ENCODE data around the gene TTN. TPM values are rescaled to one million over a fixed set of nuclear protein-coding genes. Genes with fewer than 3 reads are reported as not detected.

Gene TTN
- total RNA-seq, 1 donor from 2014 or later = not detected

- TF ChIP-seq, protein P1, sequence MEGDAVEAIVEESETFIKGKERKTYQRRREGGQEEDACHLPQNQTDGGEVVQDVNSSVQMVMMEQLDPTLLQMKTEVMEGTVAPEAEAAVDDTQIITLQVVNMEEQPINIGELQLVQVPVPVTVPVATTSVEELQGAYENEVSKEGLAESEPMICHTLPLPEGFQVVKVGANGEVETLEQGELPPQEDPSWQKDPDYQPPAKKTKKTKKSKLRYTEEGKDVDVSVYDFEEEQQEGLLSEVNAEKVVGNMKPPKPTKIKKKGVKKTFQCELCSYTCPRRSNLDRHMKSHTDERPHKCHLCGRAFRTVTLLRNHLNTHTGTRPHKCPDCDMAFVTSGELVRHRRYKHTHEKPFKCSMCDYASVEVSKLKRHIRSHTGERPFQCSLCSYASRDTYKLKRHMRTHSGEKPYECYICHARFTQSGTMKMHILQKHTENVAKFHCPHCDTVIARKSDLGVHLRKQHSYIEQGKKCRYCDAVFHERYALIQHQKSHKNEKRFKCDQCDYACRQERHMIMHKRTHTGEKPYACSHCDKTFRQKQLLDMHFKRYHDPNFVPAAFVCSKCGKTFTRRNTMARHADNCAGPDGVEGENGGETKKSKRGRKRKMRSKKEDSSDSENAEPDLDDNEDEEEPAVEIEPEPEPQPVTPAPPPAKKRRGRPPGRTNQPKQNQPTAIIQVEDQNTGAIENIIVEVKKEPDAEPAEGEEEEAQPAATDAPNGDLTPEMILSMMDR (IDR thresholded peaks at IDR 0.05) = no peak
- H3K4me3 Mint-ChIP-seq (ENCODE audit: unreplicated experiment) = no peak overlapping the region
- peaks cover 4% of the 10 kb centered on the region for H3K27me3 Mint-ChIP-seq (ENCODE audit: low read depth)
- H3K4me1 Mint-ChIP-seq (ENCODE audit: low read depth) = no peaks in the 10 kb centered on the region
- H3K9me3 Mint-ChIP-seq (ENCODE audit: low read depth) = peaks cover 10% of the 10 kb centered on the region
- DNase-seq (ENCODE audit: low spot score) = no peak
- H3K27ac Mint-ChIP-seq (ENCODE audit: unreplicated experiment) = no peak overlapping the region
- H3K36me3 Mint-ChIP-seq (ENCODE audit: low read depth) = no peaks in the 10 kb centered on the region
Measured at GRCh38 chr2:178776751-178777150, 30.5 kb downstream of the TTN start.

DNA sequence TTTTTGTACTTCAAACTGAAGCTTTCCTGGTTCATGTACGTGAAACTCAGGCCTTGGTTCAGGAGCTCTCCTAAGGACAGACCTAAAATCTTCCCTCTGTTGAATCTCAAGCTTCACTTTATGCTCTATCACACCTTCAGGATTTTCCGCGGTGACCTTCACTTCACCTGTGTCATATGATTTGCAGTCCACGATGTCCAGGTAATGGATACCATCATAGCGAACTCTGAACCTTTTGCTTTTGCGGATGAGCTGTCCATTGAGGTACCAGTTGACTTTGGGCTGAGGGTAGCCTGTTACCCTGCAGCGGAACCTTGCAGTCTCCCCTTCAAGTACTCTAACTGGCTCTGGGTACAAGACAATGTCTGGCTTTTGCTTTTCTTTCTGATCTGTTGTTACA, 31.2 kb downstream of the TTN start:
- Mint-ChIP-seq H3K9me3 (ENCODE audit: low read depth) (peaks cover 10% of the 10 kb centered on the region), H3K27me3 (ENCODE audit: low read depth) (peaks cover 3% of the 10 kb centered on the region), H3K4me1 (ENCODE audit: low read depth) (no peaks in the 10 kb centered on the region), H3K27ac (ENCODE audit: unreplicated experiment) (no peak overlapping the region), H3K36me3 (ENCODE audit: low read depth) (no peaks in the 10 kb centered on the region), H3K4me3 (ENCODE audit: unreplicated experiment) (no peak overlapping the region)
- TF ChIP-seq, protein P1 (IDR thresholded peaks at IDR 0.05) = no peak
- no peak for DNase-seq (ENCODE audit: low spot score)

DNA sequence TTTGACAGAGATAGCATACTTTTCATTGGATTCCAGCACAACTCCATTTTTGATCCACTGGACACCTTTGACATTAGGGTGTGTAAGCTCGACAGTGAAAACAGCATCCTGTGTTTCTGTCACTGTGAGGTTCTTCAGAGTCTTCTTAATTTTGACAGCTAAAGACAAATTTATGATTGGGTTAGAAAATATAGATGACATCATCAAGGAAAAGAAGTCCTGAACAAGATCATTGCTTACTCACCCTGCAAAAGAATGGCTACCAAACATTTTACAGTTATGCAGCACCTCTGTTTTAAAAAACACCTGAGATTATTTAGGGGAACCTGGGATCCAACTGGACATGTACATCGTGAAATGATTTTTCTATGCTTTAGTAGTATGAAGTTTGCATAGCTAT, 36.7 kb downstream of the TTN start:
- no peak overlapping the region for H3K4me3 Mint-ChIP-seq (ENCODE audit: unreplicated experiment)
- TF ChIP-seq, protein P1 (IDR thresholded peaks at IDR 0.05) = no peak
- DNase-seq (ENCODE audit: low spot score) = no peak
- no peak overlapping the region for H3K27ac Mint-ChIP-seq (ENCODE audit: unreplicated experiment)
- H3K4me1 Mint-ChIP-seq (ENCODE audit: low read depth) = no peaks in the 10 kb centered on the region
- no peaks in the 10 kb centered on the region for H3K36me3 Mint-ChIP-seq (ENCODE audit: low read depth)
- H3K27me3 Mint-ChIP-seq (ENCODE audit: low read depth) = peaks cover 4% of the 10 kb centered on the region
- H3K9me3 Mint-ChIP-seq (ENCODE audit: low read depth) = peaks cover 12% of the 10 kb centered on the region

DNA sequence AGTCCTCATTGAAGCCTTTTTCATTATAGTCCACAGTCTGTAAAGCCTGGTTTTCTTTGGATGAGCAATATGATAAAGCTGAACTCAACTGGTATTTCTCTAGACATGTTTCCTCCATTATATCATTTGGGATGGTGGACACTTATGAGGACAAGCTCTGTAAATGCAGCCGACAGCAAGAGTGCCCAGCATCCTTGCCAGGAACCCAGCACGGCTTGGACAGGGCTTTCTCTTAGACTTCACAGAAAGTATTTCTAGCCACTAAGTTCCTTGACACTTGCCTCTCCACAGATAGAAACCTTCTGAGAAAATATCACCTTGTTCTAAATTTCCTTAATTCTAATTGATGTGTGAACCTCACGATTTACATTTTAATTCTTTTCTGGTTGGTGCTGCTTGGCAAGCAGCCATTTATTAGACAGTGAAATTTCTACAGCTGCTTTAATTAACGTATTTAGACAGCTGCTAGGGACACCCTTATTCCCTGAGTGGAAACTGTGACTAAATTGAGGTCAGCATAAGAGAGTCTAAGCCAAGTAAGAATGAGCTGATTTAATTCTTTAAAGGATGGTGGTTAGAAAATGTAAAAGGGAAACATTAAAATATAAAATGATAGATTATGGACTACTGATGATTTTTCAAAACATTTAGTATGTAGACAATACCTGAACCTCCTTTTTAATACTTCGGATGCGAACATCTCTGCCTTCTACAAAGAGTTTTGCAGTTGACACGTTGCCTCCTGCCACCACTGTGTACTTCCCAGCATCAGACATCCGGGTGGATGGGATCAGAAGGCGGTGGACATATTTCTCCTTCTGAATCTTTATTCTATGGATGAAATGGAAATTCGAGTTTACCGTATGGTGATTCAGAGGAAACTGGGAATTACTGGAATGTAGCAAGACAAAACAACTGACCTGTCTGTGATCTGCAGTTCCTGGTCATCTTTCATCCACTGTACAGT, 39.8 kb downstream of the TTN start:
- H3K27ac Mint-ChIP-seq (ENCODE audit: unreplicated experiment) = no peak overlapping the region
- TF ChIP-seq, protein P1 (IDR thresholded peaks at IDR 0.05) = no peak
- H3K4me1 Mint-ChIP-seq (ENCODE audit: low read depth) = no peaks in the 10 kb centered on the region
- H3K4me3 Mint-ChIP-seq (ENCODE audit: unreplicated experiment) = no peak overlapping the region
- H3K36me3 Mint-ChIP-seq (ENCODE audit: low read depth) = no peaks in the 10 kb centered on the region
- peaks cover 21% of the 10 kb centered on the region for H3K27me3 Mint-ChIP-seq (ENCODE audit: low read depth)
- peaks cover 6% of the 10 kb centered on the region for H3K9me3 Mint-ChIP-seq (ENCODE audit: low read depth)
- DNase-seq (ENCODE audit: low spot score) = no peak

GRCh38 chr2:178764097-178764496, 43.1 kb downstream of the TTN start:
- TF ChIP-seq, protein P1 (IDR thresholded peaks at IDR 0.05) = no peak
- H3K4me1 Mint-ChIP-seq (ENCODE audit: low read depth) = no peaks in the 10 kb centered on the region
- peaks cover 22% of the 10 kb centered on the region for H3K27me3 Mint-ChIP-seq (ENCODE audit: low read depth)
- no peak overlapping the region for H3K27ac Mint-ChIP-seq (ENCODE audit: unreplicated experiment)
- no peak for DNase-seq (ENCODE audit: low spot score)
- no peaks in the 10 kb centered on the region for H3K9me3 Mint-ChIP-seq (ENCODE audit: low read depth)
- H3K36me3 Mint-ChIP-seq (ENCODE audit: low read depth) = no peaks in the 10 kb centered on the region
- no peak overlapping the region for H3K4me3 Mint-ChIP-seq (ENCODE audit: unreplicated experiment)

All from chondrocyte (in vitro differentiated cells).